Thymus (tissue), 11 donors: Measurements from ENCODE around the gene OR5AP2. TPM values are rescaled to one million over a fixed set of nuclear protein-coding genes. Genes with fewer than 3 reads are reported as not detected.
"Not testable (repeated sequence)": the region's sequence is repeated elsewhere in the genome, so short reads cannot be mapped to it uniquely, and the experiment has no call there.

Experiments used
- DNase-seq, 9 donors: peaks; one replicate each; pipeline ENCODE4 v3.0.0-alpha.2; 2013; ENCODE audit warnings: low spot score in 9 of 9, low read depth in 6 of 9, missing footprints in 1 of 9
- H3K27ac ChIP-seq, 2 donors: one replicate each; pipeline ENCODE4 v1.5.1; 2013; ENCODE audit warnings: control low read depth in 1 of 2, low read depth in 1 of 2, low read length in 1 of 2, mild to moderate bottlenecking in 1 of 2, moderate library complexity in 1 of 2
- H3K27me3 ChIP-seq, 2 donors: one replicate each; pipeline ENCODE4 v1.5.1; 2013; ENCODE audit warnings: low read length in 1 of 2; ENCODE audit not compliant: control insufficient read depth in 2 of 2, insufficient read depth in 1 of 2
- H3K36me3 ChIP-seq, 2 donors: one replicate each; pipeline ENCODE4 v1.5.1; 2013; ENCODE audit warnings: low read length in 1 of 2, mild to moderate bottlenecking in 1 of 2, moderate library complexity in 1 of 2; ENCODE audit not compliant: control insufficient read depth in 2 of 2, insufficient read depth in 2 of 2
- H3K4me1 ChIP-seq, 2 donors: one replicate each; pipeline ENCODE4 v1.5.1; 2013; ENCODE audit warnings: low read length in 2 of 2; ENCODE audit not compliant: control insufficient read depth in 2 of 2, insufficient read depth in 2 of 2
- H3K4me3 ChIP-seq, 2 donors: one replicate each; pipeline ENCODE4 v1.5.1; 2013; ENCODE audit warnings: low read length in 2 of 2, control low read depth in 1 of 2, mild to moderate bottlenecking in 1 of 2
- H3K9me3 ChIP-seq, 2 donors: one replicate each; pipeline ENCODE4 v1.5.1; 2013; ENCODE audit warnings: low read length in 1 of 2, mild to moderate bottlenecking in 1 of 2; ENCODE audit not compliant: control insufficient read depth in 2 of 2, insufficient read depth in 1 of 2
- WGBS: extraction: QIAGEN DNeasy Blood & Tissue Kit; methylation state at CpG from one replicate; pipeline ENCODE4 v1.1.7; 2013; 5-methylcytosine and 5-hydroxymethylcytosine counted together
- polyA plus RNA-seq: library from polyadenylated mRNA; stranded (reverse); fragments of 200-250 nt; gene quantifications from one replicate; pipeline ENCODE4 v1.2.3, GENCODE V29; 2013
- total RNA-seq: library from RNA; stranded (reverse); fragments of 120-200 nt; gene quantifications from one replicate; pipeline ENCODE4 v1.2.4, GENCODE V29; 2013
- donor health status: healthy.

Gene OR5AP2
- total and polyA plus RNA-seq, 2 donors: not detected

DNA sequence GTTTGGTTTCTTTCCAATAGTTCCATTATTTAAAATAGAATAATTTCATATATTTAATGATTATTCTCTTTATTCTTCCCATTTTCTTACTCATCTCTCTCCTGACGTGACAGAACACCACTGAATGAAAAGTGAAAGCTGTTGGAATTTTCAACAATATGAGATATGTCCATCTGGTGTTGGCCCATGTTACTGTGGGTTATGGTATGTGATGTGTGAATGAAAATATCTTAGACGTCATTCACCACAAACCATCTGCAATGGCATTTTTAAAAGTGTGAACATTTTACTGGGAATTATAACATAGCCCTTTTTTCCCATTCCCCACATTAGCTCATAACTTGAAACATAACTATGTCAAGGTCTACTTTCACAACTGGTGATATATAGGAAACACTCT lies 16.3 kb downstream of the OR5AP2 start:
- no peaks in the 10 kb centered on the region for H3K9me3 ChIP-seq
- no peaks in the 10 kb centered on the region for H3K4me1 ChIP-seq
- H3K4me3 ChIP-seq: no peak overlapping the region
- no peaks in the 10 kb centered on the region for H3K36me3 ChIP-seq
- DNase-seq: no peak
- WGBS: 61% methylated on average over 2 of the region's 2 CpGs
- no peaks in the 10 kb centered on the region for H3K27me3 ChIP-seq
- H3K27ac ChIP-seq: no peak overlapping the region

DNA sequence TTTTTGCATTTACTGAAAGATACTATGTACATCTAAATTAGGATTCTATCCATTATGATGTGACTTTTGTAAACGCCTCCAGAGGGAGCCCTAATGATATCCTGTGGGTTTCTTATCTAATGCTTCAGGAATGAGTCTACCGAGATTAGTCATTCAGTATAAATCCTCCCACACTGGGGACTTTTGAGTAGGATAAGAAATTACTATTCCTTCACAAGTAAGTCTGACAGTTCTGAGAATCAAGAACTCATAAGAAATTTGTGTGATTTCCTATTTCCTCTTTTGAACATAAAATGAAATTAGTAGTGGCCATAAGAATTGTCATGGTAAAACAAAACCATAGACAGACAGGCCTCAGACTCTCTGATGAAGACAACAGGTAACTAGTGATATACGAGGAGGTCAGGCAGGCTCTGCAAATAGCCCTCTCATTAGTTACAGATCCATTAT lies 17.6 kb downstream of the OR5AP2 start:
- H3K27ac ChIP-seq: no peak overlapping the region
- H3K4me1 ChIP-seq: no peaks in the 10 kb centered on the region
- no peak overlapping the region for H3K4me3 ChIP-seq
- H3K9me3 ChIP-seq: no peaks in the 10 kb centered on the region
- DNase-seq: no peak
- no peaks in the 10 kb centered on the region for H3K36me3 ChIP-seq
- H3K27me3 ChIP-seq: no peaks in the 10 kb centered on the region
- WGBS: 7% methylated on average over 3 of the region's 3 CpGs

DNA sequence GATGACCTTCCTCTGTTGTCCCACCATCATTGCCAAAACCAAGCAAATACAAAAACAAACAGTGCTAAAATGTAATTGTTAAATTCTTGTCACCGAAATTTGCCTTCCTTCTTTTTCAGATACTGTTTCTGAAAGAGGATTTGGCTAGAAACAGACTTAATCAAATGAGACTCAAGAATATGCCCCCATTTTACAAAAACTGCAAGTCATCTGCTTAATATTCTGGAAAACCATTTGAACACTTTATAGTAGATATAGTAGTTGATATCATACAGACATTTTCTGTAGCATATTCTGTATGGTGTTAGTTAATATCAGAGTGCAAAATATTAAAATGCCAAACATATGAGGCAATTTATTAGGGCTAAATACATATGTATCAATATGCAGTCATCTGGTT lies 31.1 kb downstream of the OR5AP2 start:
- no peak for DNase-seq
- H3K27ac ChIP-seq: no peak overlapping the region
- WGBS: 88% methylated on average over 1 of the region's 1 CpG
- no peaks in the 10 kb centered on the region for H3K9me3 ChIP-seq
- H3K4me3 ChIP-seq: no peak overlapping the region
- H3K4me1 ChIP-seq: no peaks in the 10 kb centered on the region
- H3K36me3 ChIP-seq: no peaks in the 10 kb centered on the region
- H3K27me3 ChIP-seq: no peaks in the 10 kb centered on the region

DNA sequence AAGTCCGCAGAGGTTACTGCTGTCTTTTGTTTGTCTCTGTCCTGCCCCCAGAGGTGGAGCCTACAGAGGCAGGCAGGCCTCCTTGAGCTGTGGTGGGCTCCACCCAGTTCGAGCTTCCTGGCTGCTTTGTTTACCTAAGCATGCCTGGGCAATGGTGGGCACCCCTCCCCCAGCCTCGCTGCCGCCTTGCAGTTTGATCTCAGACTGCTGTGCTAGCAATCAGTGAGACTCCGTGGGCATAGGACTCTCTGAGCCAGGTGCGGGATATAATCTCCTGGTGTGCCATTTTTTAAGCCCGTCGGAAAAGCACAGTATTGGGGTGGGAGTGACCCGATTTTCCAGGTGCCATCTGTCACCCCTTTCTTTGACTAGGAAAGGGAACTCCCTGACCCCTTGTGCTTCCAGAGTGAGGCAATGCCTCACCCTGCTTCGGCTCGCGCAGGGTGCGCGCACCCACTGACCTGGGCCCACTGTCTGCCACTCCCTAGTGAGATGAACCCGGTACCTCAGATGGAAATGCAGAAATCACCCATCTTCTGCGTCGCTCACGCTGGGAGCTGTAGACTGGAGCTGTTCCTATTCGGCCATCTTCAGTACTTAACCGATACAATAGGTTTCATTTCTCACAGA lies 50.0 kb downstream of the OR5AP2 start:
- WGBS: 95% methylated on average over 20 of the region's 20 CpGs
- H3K4me1 ChIP-seq, H3K27me3 ChIP-seq, H3K27ac ChIP-seq, H3K9me3 ChIP-seq, H3K36me3 ChIP-seq, H3K4me3 ChIP-seq, DNase-seq: not testable (repeated sequence)

Other genes starting within 250 kb of the OR5AP2 start
- not detected for gene OR5AL1, start 229.7 kb downstream of the OR5AP2 start, total RNA-seq
- not detected for gene OR5AL1, start 229.7 kb downstream of the OR5AP2 start, polyA plus RNA-seq
- not detected for gene OR5M3, start 169.1 kb downstream of the OR5AP2 start, total RNA-seq
- not detected for gene OR5M3, start 169.1 kb downstream of the OR5AP2 start, polyA plus RNA-seq
- gene OR5M8, start 151.1 kb downstream of the OR5AP2 start, total RNA-seq: not detected
- not detected for gene OR5M8, start 151.1 kb downstream of the OR5AP2 start, polyA plus RNA-seq
- gene OR5M11, start 99.2 kb downstream of the OR5AP2 start, total RNA-seq: not detected
- not detected for gene OR5M11, start 99.2 kb downstream of the OR5AP2 start, polyA plus RNA-seq
- gene OR5M10, start 64.7 kb downstream of the OR5AP2 start, total RNA-seq: not detected
- not detected for gene OR5M10, start 64.7 kb downstream of the OR5AP2 start, polyA plus RNA-seq
- gene OR5M1, start 27.6 kb downstream of the OR5AP2 start, total RNA-seq: not detected
- gene OR5M1, start 27.6 kb downstream of the OR5AP2 start, polyA plus RNA-seq: 0.09 TPM
- not detected for gene OR5AR1, start 21.2 kb upstream of the OR5AP2 start, total RNA-seq
- gene OR5AR1, start 21.2 kb upstream of the OR5AP2 start, polyA plus RNA-seq: not detected
- not detected for gene OR9G1, start 56.7 kb upstream of the OR5AP2 start, total RNA-seq
- not detected for gene OR9G1, start 56.7 kb upstream of the OR5AP2 start, polyA plus RNA-seq
- gene OR9G4, start 106.3 kb upstream of the OR5AP2 start, total RNA-seq: not detected
- not detected for gene OR9G4, start 106.3 kb upstream of the OR5AP2 start, polyA plus RNA-seq